ENCODE data around the gene IFITM1. TPM values are rescaled to one million over a fixed set of nuclear protein-coding genes. Genes with fewer than 3 reads are reported as not detected.

IFITM1 gene
- total and polyA plus RNA-seq, 2 of the 13 experiments (the other 11 are each of a cell fraction or from before 2014, with no cell fraction given), result 0.38 to 11.1 TPM

GRCh38 chr11:299951-300735 is 13.7 kb upstream of the IFITM1 start (continued):
- TF ChIP-seq ZNF646 (CRISPR knock-in tag; IDR thresholded peaks at IDR 0.05), result 0 out of 2 replicates have a peak, but pooled peaks have one; percentile 17
- peak; percentile 70 for TF ChIP-seq ZBTB33 (CRISPR knock-in tag; IDR thresholded peaks at IDR 0.05)
- TF ChIP-seq ZNF766 (CRISPR knock-in tag; IDR thresholded peaks at IDR 0.05; ENCODE audit: borderline replicate concordance), result no peak
- TF ChIP-seq SOX13 (IDR thresholded peaks at IDR 0.05), result no peak
- no peak for TF ChIP-seq SOX13 (CRISPR knock-in tag; conservative IDR thresholded peaks at IDR 0.05 in 1 of 2, IDR thresholded peaks at IDR 0.05 in 1 of 2)
- TF ChIP-seq ZNF180 (CRISPR knock-in tag; IDR thresholded peaks at IDR 0.05; ENCODE audit: borderline replicate concordance, low read depth), result no peak
- 0 out of 2 replicates have a peak, but pooled peaks have one; percentile 8 for TF ChIP-seq ZNF687 (CRISPR knock-in tag; IDR thresholded peaks at IDR 0.05)
- TF ChIP-seq SNAPC2 (CRISPR knock-in tag; IDR thresholded peaks at IDR 0.05), result no peak
- no peak for TF ChIP-seq ZNF20 (CRISPR knock-in tag; IDR thresholded peaks at IDR 0.05)
- TF ChIP-seq ZNF572 (CRISPR knock-in tag; IDR thresholded peaks at IDR 0.05), result no peak
- no peak for TF ChIP-seq RORA (CRISPR knock-in tag; IDR thresholded peaks at IDR 0.05)
- TF ChIP-seq ZNF44 (CRISPR knock-in tag; IDR thresholded peaks at IDR 0.05), result no peak
- TF ChIP-seq MIXL1 (CRISPR knock-in tag; IDR thresholded peaks at IDR 0.05), result no peak
- no peak for TF ChIP-seq MTF1 (CRISPR knock-in tag; IDR thresholded peaks at IDR 0.05)
